Colon (tissue), 2 donors: ENCODE measurements around the gene IFI44L.

Source experiments
- FAIRE-seq: peaks from 2 replicates; lab custom pipeline; 2012; peaks lifted over from hg19 to GRCh38; lab: Jason Lieb, UNC
- donor health status: control.
- donor health status: control.

The IFI44L gene

GRCh38 chr1:78641558-78641957, 21.3 kb downstream of the IFI44L start:
- FAIRE-seq, result no peak

- FAIRE-seq, result no peak
Observed at GRCh38 chr1:78645723-78646122, 25.5 kb downstream of the IFI44L start.

- no peak for FAIRE-seq
Observed at GRCh38 chr1:78647238-78647637, 27.0 kb downstream of the IFI44L start.

- peak; percentile 18 for FAIRE-seq
Observed at GRCh38 chr1:78649628-78650027, 29.4 kb downstream of the IFI44L start, which contains the start of gene IFI44. Gene IFI44 (plus strand): TSS chr1:78649831. CDS start chr1:78650196, 365 bp downstream.

- no peak for FAIRE-seq
Observed at GRCh38 chr1:78650114-78650660, 29.9 kb downstream of the IFI44L start.

- FAIRE-seq, result no peak
Observed at GRCh38 chr1:78651241-78651640, 31.0 kb downstream of the IFI44L start.

GRCh38 chr1:78652019-78652560, 31.8 kb downstream of the IFI44L start:
- no peak for FAIRE-seq

GRCh38 chr1:78658901-78659300, 38.7 kb downstream of the IFI44L start:
- no peak for FAIRE-seq

- no peak for FAIRE-seq
Observed at GRCh38 chr1:78663923-78664322, 43.7 kb downstream of the IFI44L start.

- FAIRE-seq, result no peak
Observed at GRCh38 chr1:78664763-78665162, 44.5 kb downstream of the IFI44L start.

- no peak for FAIRE-seq
Observed at GRCh38 chr1:78665809-78666208, 45.6 kb downstream of the IFI44L start.

- FAIRE-seq, result no peak
Observed at GRCh38 chr1:78667939-78668338, 47.7 kb downstream of the IFI44L start.

- FAIRE-seq, result no peak
Observed at GRCh38 chr1:78668427-78668826, 48.2 kb downstream of the IFI44L start.

GRCh38 chr1:78672428-78672827, 52.2 kb downstream of the IFI44L start:
- no peak for FAIRE-seq

- FAIRE-seq, result no peak
Observed at GRCh38 chr1:78673120-78673519, 52.9 kb downstream of the IFI44L start.

- peak; percentile 82 for FAIRE-seq
Observed at GRCh38 chr1:78676347-78676982, 56.2 kb downstream of the IFI44L start.

- no peak for FAIRE-seq
Observed at GRCh38 chr1:78676993-78677392, 56.7 kb downstream of the IFI44L start.

GRCh38 chr1:78677788-78678187, 57.5 kb downstream of the IFI44L start:
- FAIRE-seq, result no peak

GRCh38 chr1:78678324-78678723, 58.1 kb downstream of the IFI44L start:
- FAIRE-seq, result no peak

GRCh38 chr1:78681265-78681664, 61.0 kb downstream of the IFI44L start:
- no peak for FAIRE-seq

GRCh38 chr1:78682496-78682895, 62.2 kb downstream of the IFI44L start:
- FAIRE-seq, result no peak

- FAIRE-seq, result no peak
Observed at GRCh38 chr1:78683079-78683478, 62.8 kb downstream of the IFI44L start.

GRCh38 chr1:78687315-78687714, 67.1 kb downstream of the IFI44L start:
- FAIRE-seq, result no peak

GRCh38 chr1:78687914-78688313, 67.7 kb downstream of the IFI44L start:
- no peak for FAIRE-seq
